NCI-H82 treated with DMSO at 0.1 percent for 48 hours (cell line): ENCODE measurements around the gene APPL2.

ENCODE experiments used
- DNase-seq: peaks from one replicate; lab custom pipeline; 2025; ENCODE audit not compliant: unreplicated experiment; lab: John Stamatoyannopoulos, UW

APPL2 gene

GRCh38 chr12:105223884-105224283 lies 12.1 kb downstream of the APPL2 start:
- DNase-seq, result no peak

GRCh38 chr12:105223352-105223845 lies 12.6 kb downstream of the APPL2 start:
- no peak for DNase-seq

GRCh38 chr12:105222726-105223351 lies 13.1 kb downstream of the APPL2 start:
- no peak for DNase-seq

GRCh38 chr12:105222284-105222655 lies 13.7 kb downstream of the APPL2 start:
- DNase-seq, result no peak

- DNase-seq, result no peak
These were observed 14.2 kb downstream of the APPL2 start for GRCh38 chr12:105221583-105222283.

- DNase-seq, result no peak
These were observed 15.1 kb downstream of the APPL2 start for GRCh38 chr12:105220929-105221290.

- no peak for DNase-seq
These were observed 15.6 kb downstream of the APPL2 start for GRCh38 chr12:105220150-105220928.

- DNase-seq, result no peak
These were observed 16.5 kb downstream of the APPL2 start for GRCh38 chr12:105219261-105220028.

- no peak for DNase-seq
These were observed 17.5 kb downstream of the APPL2 start for GRCh38 chr12:105218434-105218833.

GRCh38 chr12:105214670-105215375 lies 21.2 kb downstream of the APPL2 start:
- DNase-seq, result no peak

- DNase-seq, result no peak
These were observed 21.8 kb downstream of the APPL2 start for GRCh38 chr12:105214148-105214547.

- DNase-seq, result no peak
These were observed 23.5 kb downstream of the APPL2 start for GRCh38 chr12:105212438-105212837.

GRCh38 chr12:105209091-105209490 lies 26.9 kb downstream of the APPL2 start:
- no peak for DNase-seq

- DNase-seq, result no peak
These were observed 29.1 kb downstream of the APPL2 start for GRCh38 chr12:105206686-105207374.

- no peak for DNase-seq
These were observed 30.5 kb downstream of the APPL2 start for GRCh38 chr12:105205322-105206048.

GRCh38 chr12:105204916-105205315 lies 31.1 kb downstream of the APPL2 start:
- no peak for DNase-seq

- no peak for DNase-seq
These were observed 31.8 kb downstream of the APPL2 start for GRCh38 chr12:105204127-105204526.

- DNase-seq, result no peak
These were observed 33.8 kb downstream of the APPL2 start for GRCh38 chr12:105202202-105202601.

- no peak for DNase-seq
These were observed 34.7 kb downstream of the APPL2 start for GRCh38 chr12:105201299-105201698.
